Activated CD8-positive, alpha-beta memory T cell treated with anti-CD3 and anti-CD28 coated beads for 1 hour (primary cell): ENCODE data around the gene GPR132.

ENCODE experiments used
- DNase-seq, 2 donors: peaks; one replicate each; pipeline ENCODE4 v3.0.0-alpha.2; 2020; ENCODE audit warnings: low read depth in 1 of 2; ENCODE audit errors: extremely low read depth in 1 of 2

The GPR132 gene

DNA sequence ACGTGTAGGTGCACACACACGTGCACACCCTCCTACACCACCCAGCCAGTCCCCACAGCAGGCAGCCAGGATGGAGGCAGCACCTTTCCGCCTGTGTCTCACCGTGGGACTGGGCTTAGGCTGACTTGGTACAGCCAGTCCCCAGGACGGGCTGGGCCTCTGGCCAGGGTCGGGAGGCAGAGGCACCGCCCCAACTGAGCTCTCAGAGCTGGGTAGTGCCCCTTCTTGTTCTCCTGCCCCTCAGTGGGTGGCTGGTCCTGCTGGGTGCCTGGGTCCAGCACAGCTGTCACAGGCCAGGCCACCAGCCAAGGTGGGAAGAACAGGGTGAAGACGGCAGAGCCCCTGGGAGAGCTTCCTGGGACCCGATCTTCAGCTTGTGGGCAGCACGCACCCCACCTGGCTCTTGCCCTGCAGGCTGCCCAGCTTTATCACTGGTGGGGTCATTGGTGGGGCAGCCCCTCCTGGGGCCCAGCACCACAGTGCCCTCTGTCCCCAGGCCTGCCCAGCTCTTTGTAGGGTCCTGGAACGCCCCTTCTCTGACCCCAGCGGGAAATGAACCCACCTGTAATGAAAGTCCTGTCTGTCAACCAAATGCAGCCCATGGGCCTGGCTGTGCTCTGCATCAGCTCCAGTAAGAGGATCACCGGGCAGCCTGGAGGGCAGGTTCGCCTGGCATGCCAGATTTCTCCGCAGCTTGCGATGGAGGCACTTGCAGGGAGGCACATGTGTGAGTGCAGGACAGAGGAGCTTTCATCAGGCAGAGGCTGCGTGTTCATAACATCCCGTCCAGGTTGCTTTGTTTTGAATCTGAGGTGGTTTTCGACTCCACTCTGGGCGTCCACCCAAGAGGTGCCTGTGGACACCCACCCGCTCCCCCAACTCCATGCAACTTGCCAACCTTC lies 59.0 kb downstream of the GPR132 start:
- DNase-seq, result no peak

DNA sequence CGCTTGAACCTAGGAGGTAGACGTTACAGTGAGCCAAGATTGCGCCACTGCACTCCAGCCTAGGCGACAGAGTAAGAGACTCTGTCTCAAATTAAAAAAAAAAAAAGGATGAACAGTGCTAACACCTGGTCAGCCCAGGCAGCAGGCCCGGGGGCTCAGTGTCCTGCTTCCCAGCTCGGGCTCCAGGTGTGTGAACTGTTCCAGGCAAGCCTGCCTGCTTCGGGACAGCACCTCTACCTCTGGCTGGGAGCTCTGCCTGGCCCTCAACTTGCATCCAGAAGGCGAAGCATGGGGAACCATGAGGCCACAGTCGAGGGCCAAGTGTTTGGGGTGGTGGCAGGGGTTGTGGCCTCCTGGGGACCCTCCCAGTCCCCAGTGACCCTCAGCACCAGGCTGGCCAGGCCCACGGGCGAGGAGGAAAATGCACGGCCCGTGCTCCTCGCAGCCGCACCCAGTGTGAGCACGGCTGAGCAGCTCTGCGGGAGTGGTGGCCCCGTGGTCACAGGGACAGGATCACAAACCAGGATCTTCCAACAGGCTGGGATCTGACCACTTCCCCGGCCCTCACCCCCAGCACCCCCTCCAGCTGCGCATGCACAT lies 59.8 kb downstream of the GPR132 start:
- DNase-seq, result no peak
